ENCODE results near the gene CNTFR. TPM values are rescaled to one million over a fixed set of nuclear protein-coding genes. Genes with fewer than 3 reads are reported as not detected.

CNTFR gene
- total RNA-seq, 1 donor from 2014 or later, result 8.6 TPM

DNA sequence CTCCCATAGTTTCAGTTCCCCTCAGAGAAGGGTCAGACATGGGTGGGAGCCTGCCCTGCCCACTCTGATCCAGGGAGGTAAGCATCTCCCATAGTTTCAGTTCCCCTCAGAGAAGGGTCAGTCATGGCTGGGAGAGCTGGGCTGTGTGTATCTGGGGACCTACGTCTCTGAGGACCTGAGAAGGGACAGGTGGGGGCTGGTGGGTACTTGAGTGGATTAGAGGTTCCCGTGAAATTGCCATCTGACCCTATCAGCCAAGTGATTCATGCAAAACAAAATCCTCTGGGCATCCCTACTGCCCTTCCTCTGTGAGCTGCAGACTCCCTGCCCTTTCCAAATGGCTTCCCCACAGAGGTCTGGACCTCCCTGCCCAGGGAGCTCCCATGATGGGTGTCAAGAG is 70.6 kb downstream of the CNTFR start:
- DNase-seq (ENCODE audit: low spot score), result no peak
- Histone ChIP-seq H3K4me3 (no peak overlapping the region), H3K79me2 (ENCODE audit: low read depth) (no peaks in the 10 kb centered on the region), H3K27me3 (peaks cover 14% of the 10 kb centered on the region), H2AFZ (replicated peaks) (no peak overlapping the region), H3K27ac (no peak overlapping the region), H3K4me2 (no peak overlapping the region), H3K9me3 (ENCODE audit: low read depth) (no peaks in the 10 kb centered on the region), H3K36me3 (no peaks in the 10 kb centered on the region), H3K9ac (no peak overlapping the region), H3K4me1 (peaks cover 15% of the 10 kb centered on the region), H3F3A (ENCODE audit: low read depth) (peaks cover 5% of the 10 kb centered on the region), H4K20me1 (ENCODE audit: low read depth) (no peaks in the 10 kb centered on the region)
- Mint-ChIP-seq H3K27me3 (ENCODE audit: insufficient read depth, low read depth) (peaks cover 14% of the 10 kb centered on the region), H3K4me1 (peaks cover 20% of the 10 kb centered on the region), H3K9me3 (no peaks in the 10 kb centered on the region), H3K27ac (no peak overlapping the region), H3K36me3 (peaks cover 3% of the 10 kb centered on the region), H3K4me3 (no peak overlapping the region)
- no peak for TF ChIP-seq EZH2 (IDR thresholded peaks at IDR 0.05)

GRCh38 chr9:34518110-34518616 is 71.4 kb downstream of the CNTFR start:
- Histone ChIP-seq H3K9me3 (ENCODE audit: low read depth) (no peaks in the 10 kb centered on the region), H2AFZ (replicated peaks) (no peak overlapping the region), H3K9ac (no peak overlapping the region), H3K79me2 (ENCODE audit: low read depth) (no peaks in the 10 kb centered on the region), H3K4me3 (no peak overlapping the region), H3K4me2 (no peak overlapping the region), H3K4me1 (peaks cover 16% of the 10 kb centered on the region), H4K20me1 (ENCODE audit: low read depth) (no peaks in the 10 kb centered on the region), H3K27ac (no peak overlapping the region), H3K27me3 (peaks cover 12% of the 10 kb centered on the region), H3K36me3 (no peaks in the 10 kb centered on the region), H3F3A (ENCODE audit: low read depth) (peaks cover 7% of the 10 kb centered on the region)
- no peak overlapping the region for H3K27ac Mint-ChIP-seq
- no peak overlapping the region for H3K4me3 Mint-ChIP-seq
- H3K4me1 Mint-ChIP-seq, result peaks cover 23% of the 10 kb centered on the region
- H3K27me3 Mint-ChIP-seq (ENCODE audit: insufficient read depth, low read depth), result peaks cover 14% of the 10 kb centered on the region
- peaks cover 3% of the 10 kb centered on the region for H3K36me3 Mint-ChIP-seq
- no peak for DNase-seq (ENCODE audit: low spot score)
- TF ChIP-seq, protein P1, sequence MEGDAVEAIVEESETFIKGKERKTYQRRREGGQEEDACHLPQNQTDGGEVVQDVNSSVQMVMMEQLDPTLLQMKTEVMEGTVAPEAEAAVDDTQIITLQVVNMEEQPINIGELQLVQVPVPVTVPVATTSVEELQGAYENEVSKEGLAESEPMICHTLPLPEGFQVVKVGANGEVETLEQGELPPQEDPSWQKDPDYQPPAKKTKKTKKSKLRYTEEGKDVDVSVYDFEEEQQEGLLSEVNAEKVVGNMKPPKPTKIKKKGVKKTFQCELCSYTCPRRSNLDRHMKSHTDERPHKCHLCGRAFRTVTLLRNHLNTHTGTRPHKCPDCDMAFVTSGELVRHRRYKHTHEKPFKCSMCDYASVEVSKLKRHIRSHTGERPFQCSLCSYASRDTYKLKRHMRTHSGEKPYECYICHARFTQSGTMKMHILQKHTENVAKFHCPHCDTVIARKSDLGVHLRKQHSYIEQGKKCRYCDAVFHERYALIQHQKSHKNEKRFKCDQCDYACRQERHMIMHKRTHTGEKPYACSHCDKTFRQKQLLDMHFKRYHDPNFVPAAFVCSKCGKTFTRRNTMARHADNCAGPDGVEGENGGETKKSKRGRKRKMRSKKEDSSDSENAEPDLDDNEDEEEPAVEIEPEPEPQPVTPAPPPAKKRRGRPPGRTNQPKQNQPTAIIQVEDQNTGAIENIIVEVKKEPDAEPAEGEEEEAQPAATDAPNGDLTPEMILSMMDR (IDR thresholded peaks at IDR 0.05), result no peak
- TF ChIP-seq EZH2phosphoT487 (IDR thresholded peaks at IDR 0.05) (no peak), EZH2 (IDR thresholded peaks at IDR 0.05) (no peak)
- H3K9me3 Mint-ChIP-seq, result no peaks in the 10 kb centered on the region

DNA sequence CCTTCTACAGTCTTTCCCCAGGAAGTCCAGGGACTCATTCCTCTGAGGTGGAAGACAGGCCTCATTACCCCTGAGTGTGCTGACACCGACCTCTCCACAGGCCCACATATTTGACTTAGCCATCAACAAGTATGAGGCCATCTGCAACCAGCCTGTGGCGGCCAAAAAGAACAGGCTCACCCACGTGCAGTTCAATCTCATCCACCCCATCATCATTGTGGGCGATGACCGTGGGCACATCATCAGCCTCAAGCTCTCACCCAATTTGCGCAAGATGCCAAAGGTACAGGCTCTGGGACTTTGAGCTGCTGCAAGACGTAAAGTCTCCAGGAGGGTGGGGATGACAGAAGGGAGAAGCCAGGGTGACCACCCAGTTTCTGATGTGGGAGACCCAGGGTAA is 72.3 kb downstream of the CNTFR start:
- H3K36me3 Mint-ChIP-seq, result no peaks in the 10 kb centered on the region
- peaks cover 16% of the 10 kb centered on the region for H3K27me3 Mint-ChIP-seq (ENCODE audit: insufficient read depth, low read depth)
- Histone ChIP-seq H3K36me3 (no peaks in the 10 kb centered on the region), H2AFZ (replicated peaks) (no peak overlapping the region), H3K79me2 (ENCODE audit: low read depth) (no peaks in the 10 kb centered on the region), H3K4me2 (no peak overlapping the region), H3K4me1 (peaks cover 21% of the 10 kb centered on the region), H3K9me3 (ENCODE audit: low read depth) (no peaks in the 10 kb centered on the region), H3K4me3 (no peak overlapping the region), H3K27me3 (peaks cover 7% of the 10 kb centered on the region), H3K9ac (no peak overlapping the region), H3F3A (ENCODE audit: low read depth) (peaks cover 13% of the 10 kb centered on the region), H3K27ac (no peak overlapping the region), H4K20me1 (ENCODE audit: low read depth) (no peaks in the 10 kb centered on the region)
- peaks cover 27% of the 10 kb centered on the region for H3K4me1 Mint-ChIP-seq
- H3K4me3 Mint-ChIP-seq, result no peak overlapping the region
- H3K9me3 Mint-ChIP-seq, result no peaks in the 10 kb centered on the region
- no peak overlapping the region for H3K27ac Mint-ChIP-seq
- TF ChIP-seq EZH2phosphoT487 (IDR thresholded peaks at IDR 0.05) (no peak), EZH2 (IDR thresholded peaks at IDR 0.05) (no peak)
- TF ChIP-seq, protein P1 (IDR thresholded peaks at IDR 0.05), result no peak
- no peak for DNase-seq (ENCODE audit: low spot score)

GRCh38 chr9:34515959-34516358 is 73.6 kb downstream of the CNTFR start:
- H4K20me1 ChIP-seq (ENCODE audit: low read depth), result no peaks in the 10 kb centered on the region
- H3K36me3 ChIP-seq, result no peaks in the 10 kb centered on the region
- no peak overlapping the region for H3K4me2 ChIP-seq
- H3K27me3 ChIP-seq, result no peaks in the 10 kb centered on the region
- peaks cover 17% of the 10 kb centered on the region for H3K4me1 ChIP-seq
- Mint-ChIP-seq H3K4me3 (no peak overlapping the region), H3K27ac (no peak overlapping the region), H3K36me3 (no peaks in the 10 kb centered on the region), H3K4me1 (peaks cover 34% of the 10 kb centered on the region), H3K9me3 (no peaks in the 10 kb centered on the region), H3K27me3 (ENCODE audit: insufficient read depth, low read depth) (peaks cover 15% of the 10 kb centered on the region)
- H3K9me3 ChIP-seq (ENCODE audit: low read depth), result no peaks in the 10 kb centered on the region
- DNase-seq (ENCODE audit: low spot score), result no peak
- H3F3A ChIP-seq (ENCODE audit: low read depth), result peaks cover 13% of the 10 kb centered on the region
- H3K79me2 ChIP-seq (ENCODE audit: low read depth), result no peaks in the 10 kb centered on the region
- no peak overlapping the region for H2AFZ ChIP-seq (replicated peaks)
- TF ChIP-seq EZH2 (IDR thresholded peaks at IDR 0.05), result no peak
- TF ChIP-seq EZH2phosphoT487 (IDR thresholded peaks at IDR 0.05), result no peak
- TF ChIP-seq, protein P1 (IDR thresholded peaks at IDR 0.05), result no peak
- H3K9ac ChIP-seq, result no peak overlapping the region
- H3K4me3 ChIP-seq, result no peak overlapping the region
- H3K27ac ChIP-seq, result no peak overlapping the region

All from neural progenitor cell (in vitro differentiated cells).